SK-N-SH (cell line): ENCODE measurements around the gene STX11. TPM values are rescaled to one million over a fixed set of nuclear protein-coding genes. Genes with fewer than 3 reads are reported as not detected.

Experiments used
- CTCF ChIA-PET: fragments of 300-600, 350-600 bp; formaldehyde crosslinking; extraction: SDS; loops from one replicate; lab custom pipeline; 2021; lab: Yijun Ruan, JAX
- POLR2A ChIA-PET: fragments of 350-600 bp; sonication (Branson Sonifier 250); formaldehyde crosslinking; extraction: SDS; loops from one replicate; lab custom pipeline; 2020; ENCODE audit warnings: antibody characterized with exemption, inconsistent platforms; lab: Yijun Ruan, JAX
- DNase-seq: peaks from one replicate; pipeline ENCODE4 v3.0.0; 2012
- H2AFZ ChIP-seq: fragments of 200-600 bp; sonication (generic); 2 replicates; pipeline ENCODE4 v1.8.1; 2016; ENCODE audit warnings: antibody characterized with exemption, mild to moderate bottlenecking, low read depth
- H3F3A ChIP-seq: fragments of 200-600 bp; sonication (generic); replicated peaks from 2 replicates; pipeline ENCODE3; 2016; ENCODE audit warnings: antibody characterized with exemption, mild to moderate bottlenecking; ENCODE audit not compliant: insufficient read depth
- H3K27ac ChIP-seq, 2 experiments: fragments of 200-500 bp in 1 of 2; fragments of 200-600 bp in 1 of 2; sonication (Bioruptor generic) in 1 of 2; sonication (generic), shearing (Covaris generic) in 1 of 2; 2 replicates each; pipeline versions ENCODE4 v1.5.1 to v1.6.1; 2014 to 2016; ENCODE audit warnings: low read depth in 2 of 2, inconsistent platforms in 1 of 2, low read length in 1 of 2, mild to moderate bottlenecking in 1 of 2, mixed read lengths in 1 of 2
- H3K27me3 ChIP-seq: fragments of 200-600 bp; sonication (generic), shearing (Covaris generic); 2 replicates; pipeline ENCODE4 v1.6.1; 2016; ENCODE audit warnings: mixed run types; ENCODE audit not compliant: insufficient read depth
- H3K36me3 ChIP-seq, 2 experiments: fragments of 200-500 bp in 1 of 2; fragments of 200-600 bp in 1 of 2; sonication (Bioruptor generic) in 1 of 2; sonication (generic) in 1 of 2; replicated peaks in 1 of 2; 2 replicates each; pipeline versions ENCODE3 to v1.5.1; 2014 to 2016; ENCODE audit warnings: low read length in 1 of 2, mild to moderate bottlenecking in 1 of 2; ENCODE audit not compliant: insufficient read depth in 2 of 2, control insufficient read depth in 1 of 2
- H3K4me1 ChIP-seq, 2 experiments: fragments of 200-500 bp in 1 of 2; fragments of 200-600 bp in 1 of 2; sonication (Bioruptor generic) in 1 of 2; sonication (generic), shearing (Covaris generic) in 1 of 2; 2 replicates each; pipeline versions ENCODE4 v1.5.1 to v1.6.1; 2014 to 2016; ENCODE audit warnings: low read depth in 1 of 2, low read length in 1 of 2, mixed run types in 1 of 2; ENCODE audit not compliant: insufficient read depth in 2 of 2, control insufficient read depth in 1 of 2
- H3K4me2 ChIP-seq: fragments of 200-600 bp; sonication (generic), shearing (Covaris generic); 2 replicates; pipeline ENCODE4 v1.6.1; 2017; ENCODE audit warnings: mixed run types
- H3K4me3 ChIP-seq, 2 experiments: fragments of 200-500 bp in 1 of 2; fragments of 200-600 bp in 1 of 2; sonication (Bioruptor generic) in 1 of 2; sonication (generic), shearing (Covaris generic) in 1 of 2; 2 replicates each; pipeline versions ENCODE4 v1.5.1 to v1.8.1; 2014 to 2016; ENCODE audit warnings: low read depth in 2 of 2, inconsistent platforms in 1 of 2, low read length in 1 of 2, mild to moderate bottlenecking in 1 of 2, mixed read lengths in 1 of 2, moderate library complexity in 1 of 2
- H3K79me2 ChIP-seq: fragments of 200-600 bp; sonication (generic); 2 replicates; pipeline ENCODE4 v1.8.1; 2017; ENCODE audit warnings: mild to moderate bottlenecking; ENCODE audit not compliant: insufficient read depth
- H3K9ac ChIP-seq: fragments of 200-600 bp; sonication (generic); 2 replicates; pipeline ENCODE4 v1.6.1; 2017; ENCODE audit warnings: mixed run types
- H3K9me2 ChIP-seq: fragments of 200-600 bp; sonication (generic); 2 replicates; pipeline ENCODE4 v1.6.1; 2017; ENCODE audit warnings: mixed run types
- H3K9me3 ChIP-seq: fragments of 200-600 bp; sonication (generic); 2 replicates; pipeline ENCODE4 v1.6.1; 2017; ENCODE audit warnings: mixed run types, mild to moderate bottlenecking, moderate library complexity
- H4K20me1 ChIP-seq: fragments of 200-600 bp; sonication (generic); 2 replicates; pipeline ENCODE4 v1.6.1; 2017; ENCODE audit warnings: mild to moderate bottlenecking, mixed run types; ENCODE audit not compliant: insufficient read depth
- CHD2 ChIP-seq: fragments of 150-350 bp; IDR thresholded peaks from 2 replicates; pipeline ENCODE4 v1.6.1; 2018; ENCODE audit warnings: low read length; ENCODE audit not compliant: partially characterized antibody
- EP300 ChIP-seq, 2 experiments: IDR thresholded peaks; 2 replicates each; pipeline versions ENCODE4 v1.4.0 to v1.6.1; 2012; ENCODE audit warnings: borderline replicate concordance in 1 of 2, low read depth in 1 of 2, low read length in 1 of 2
- FOXJ3 ChIP-seq: sonication (generic); formaldehyde crosslinking; IDR thresholded peaks from 2 replicates; pipeline ENCODE4 v1.5.1; 2020; ENCODE audit warnings: mild to moderate bottlenecking, missing genetic modification reagents
- FOXM1 ChIP-seq: IDR thresholded peaks from 2 replicates; pipeline ENCODE4 v1.4.0; 2012; ENCODE audit warnings: low read depth, mild to moderate bottlenecking
- GABPA ChIP-seq: IDR thresholded peaks from 2 replicates; pipeline ENCODE4 v1.4.0; 2012; ENCODE audit warnings: low read depth, mild to moderate bottlenecking
- GATA2 ChIP-seq: sonication (generic); formaldehyde crosslinking; IDR thresholded peaks from 2 replicates; pipeline ENCODE4 v1.5.0; 2020; ENCODE audit warnings: mild to moderate bottlenecking, missing genetic modification reagents
- IRF3 ChIP-seq: fragments of 150-350 bp; IDR thresholded peaks from 2 replicates; pipeline ENCODE4 v1.6.1; 2016; ENCODE audit warnings: mild to moderate bottlenecking, low read depth, low read length
- JUND ChIP-seq: IDR thresholded peaks from 2 replicates; pipeline ENCODE4 v1.4.0; 2012
- NFIC ChIP-seq: IDR thresholded peaks from 2 replicates; pipeline ENCODE4 v1.4.0; 2012; ENCODE audit warnings: borderline replicate concordance
- PBX3 ChIP-seq: IDR thresholded peaks from 2 replicates; pipeline ENCODE4; 2012
- RFX5 ChIP-seq: IDR thresholded peaks from 2 replicates; pipeline ENCODE4 v1.6.1; 2012; ENCODE audit warnings: mild to moderate bottlenecking, improper control_type of control experiment, low read length
- SIN3A ChIP-seq: IDR thresholded peaks from 2 replicates; pipeline ENCODE4 v1.6.1; 2012; ENCODE audit warnings: low read depth, mild to moderate bottlenecking, low read length, moderate library complexity, borderline replicate concordance
- TAF1 ChIP-seq: IDR thresholded peaks from 2 replicates; pipeline ENCODE4 v1.6.1; 2012; ENCODE audit warnings: low read depth, mild to moderate bottlenecking, low read length, moderate library complexity, borderline replicate concordance
- TCF12 ChIP-seq: IDR thresholded peaks from 2 replicates; pipeline ENCODE4 v1.4.0; 2012
- TEAD4 ChIP-seq: IDR thresholded peaks from 2 replicates; pipeline ENCODE4 v1.4.0; 2012; ENCODE audit warnings: mild to moderate bottlenecking, borderline replicate concordance; ENCODE audit not compliant: insufficient read depth
- YY1 ChIP-seq: IDR thresholded peaks from 2 replicates; pipeline ENCODE4 v1.4.0; 2012; ENCODE audit warnings: low read depth, mild to moderate bottlenecking
- WGBS: methylation state at CpG from one replicate; pipeline ENCODE4 v1.1.6; 2017; ENCODE audit warnings: low lambda C conversion rate; 5-methylcytosine and 5-hydroxymethylcytosine counted together
- polyA plus RNA-seq, 3 experiments: library from polyadenylated mRNA; depleted of rRNA; stranded (reverse); fragments of >200 nt; gene quantifications; 2 replicates each; pipeline ENCODE4 v1.2.3, GENCODE V29; 2012

STX11 gene
- polyA plus RNA-seq, 1 of the 3 experiments (the other 2 are of a cell fraction) = 0.15 TPM

- ChIA-PET POLR2A (no interaction called here), CTCF (interaction anchor here (0.7 kb wide), 1 partner anchor 9 kb away, joined by 3 read pairs; no protein-coding TSS in a partner anchor)
- DNase-seq = no peak
- H3K4me3 ChIP-seq = no peak overlapping the region
- no peak overlapping the region for H2AFZ ChIP-seq
- no peaks in the 10 kb centered on the region for H3K79me2 ChIP-seq
- H3K9me3 ChIP-seq = no peaks in the 10 kb centered on the region
- no peak overlapping the region for H3K27ac ChIP-seq
- H3K4me1 ChIP-seq = peaks cover 0 to 5% of the 10 kb centered on the region in 2 experiments; a peak in 1 of 4 replicates
- WGBS = 32% methylated on average over 5 of the region's 5 CpGs
- H3K9me2 ChIP-seq = no peaks in the 10 kb centered on the region
- H3K4me2 ChIP-seq = no peak overlapping the region
- TF ChIP-seq PBX3 (no peak), JUND (no peak), YY1 (no peak), RFX5 (no peak), FOXJ3 (CRISPR knock-in tag) (no peak), GATA2 (CRISPR knock-in tag) (no peak), TCF12 (no peak), SIN3A (no peak), TAF1 (no peak), FOXM1 (no peak), IRF3 (no peak), TEAD4 (no peak)
- H4K20me1 ChIP-seq = no peaks in the 10 kb centered on the region
- no peaks in the 10 kb centered on the region for H3K36me3 ChIP-seq
- H3K9ac ChIP-seq = no peak overlapping the region
- H3F3A ChIP-seq = peaks cover 12% of the 10 kb centered on the region
- no peaks in the 10 kb centered on the region; the same call in 1 of the 2 replicates for H3K27me3 ChIP-seq
Observed at GRCh38 chr6:144133225-144133821, 17.0 kb upstream of the STX11 start.

- 27% methylated on average over 2 of the region's 2 CpGs for WGBS
- H3K27me3 ChIP-seq = no peaks in the 10 kb centered on the region; the same call in 1 of the 2 replicates
- no peak for TF ChIP-seq FOXJ3 (CRISPR knock-in tag)
- TF ChIP-seq CHD2 = no peak
- TF ChIP-seq GABPA = no peak
- TF ChIP-seq EP300 (IDR thresholded peaks at IDR 0.05; ENCODE audit: borderline replicate concordance in 1 of 2, low read depth in 1 of 2, low read length in 1 of 2) = no peak
- TF ChIP-seq YY1 = no peak
- TF ChIP-seq PBX3 = no peak
- TF ChIP-seq GATA2 (CRISPR knock-in tag) = no peak
- TF ChIP-seq JUND = no peak
- no peak for TF ChIP-seq NFIC
- POLR2A ChIA-PET = no interaction called here
- CTCF ChIA-PET = no interaction called here
- H4K20me1 ChIP-seq = no peaks in the 10 kb centered on the region
- no peaks in the 10 kb centered on the region for H3K9me3 ChIP-seq
- H3K9ac ChIP-seq = no peak overlapping the region
- H3K27ac ChIP-seq = no peak overlapping the region
- peaks cover 12% of the 10 kb centered on the region for H3F3A ChIP-seq
- H3K79me2 ChIP-seq = no peaks in the 10 kb centered on the region
- peaks cover 0 to 5% of the 10 kb centered on the region in 2 experiments; a peak in 1 of 4 replicates for H3K4me1 ChIP-seq
- H3K4me2 ChIP-seq = no peak overlapping the region
- H3K36me3 ChIP-seq = no peaks in the 10 kb centered on the region
- no peak overlapping the region for H3K4me3 ChIP-seq
- H2AFZ ChIP-seq = no peak overlapping the region
- DNase-seq = no peak
- H3K9me2 ChIP-seq = no peaks in the 10 kb centered on the region
Observed at GRCh38 chr6:144134176-144134575, 16.1 kb upstream of the STX11 start.
